HepG2 (cell line): ENCODE measurements around the gene CALY. TPM values are rescaled to one million over a fixed set of nuclear protein-coding genes. Genes with fewer than 3 reads are reported as not detected.

Experiments used
- FOXO1 ChIP-seq: sonication (generic); formaldehyde crosslinking; IDR thresholded peaks from 2 replicates; pipeline ENCODE4 v1.4.0; 2020; ENCODE audit warnings: missing genetic modification reagents
- IRF2 ChIP-seq: IDR thresholded peaks from 2 replicates; pipeline ENCODE4 v1.6.1; 2018; ENCODE audit warnings: missing genetic modification reagents, missing compliant biosample characterization
- MATR3 ChIP-seq: sonication (generic); formaldehyde crosslinking; IDR thresholded peaks from 2 replicates; pipeline ENCODE4 v1.4.0; 2020; ENCODE audit warnings: missing genetic modification reagents
- MTA1 ChIP-seq: sonication (generic); formaldehyde crosslinking; IDR thresholded peaks from 2 replicates; pipeline ENCODE4 v1.4.0; 2020; ENCODE audit warnings: missing genetic modification reagents, mild to moderate bottlenecking, borderline replicate concordance
- NR1H2 ChIP-seq: sonication (generic); formaldehyde crosslinking; IDR thresholded peaks from 2 replicates; pipeline ENCODE4 v1.8.1; 2022; ENCODE audit warnings: low read depth, missing genetic modification reagents, borderline replicate concordance
- POLR2A ChIP-seq, 2 experiments: IDR thresholded peaks; 2 replicates each; pipeline ENCODE4 v1.6.1; 2011; ENCODE audit warnings: low read depth in 2 of 2, low read length in 2 of 2, mild to moderate bottlenecking in 1 of 2, moderate library complexity in 1 of 2; ENCODE audit not compliant: insufficient read depth in 1 of 2
- SIX4 ChIP-seq: sonication (generic); formaldehyde crosslinking; IDR thresholded peaks from 2 replicates; pipeline ENCODE4 v1.4.0; 2020; ENCODE audit warnings: missing genetic modification reagents
- SUZ12 ChIP-seq: fragments of 150-350 bp; IDR thresholded peaks from 2 replicates; pipeline ENCODE4 v1.6.1; 2014; ENCODE audit warnings: low read depth, low read length
- TSC22D2 ChIP-seq: sonication (generic); formaldehyde crosslinking; IDR thresholded peaks from 2 replicates; pipeline ENCODE4 v1.5.1; 2020; ENCODE audit warnings: missing genetic modification reagents, mild to moderate bottlenecking, borderline replicate concordance
- ZBTB3 ChIP-seq: sonication (generic); formaldehyde crosslinking; IDR thresholded peaks from 2 replicates; pipeline ENCODE4 v1.4.0; 2020; ENCODE audit warnings: low read depth, mild to moderate bottlenecking, moderate library complexity, missing genetic modification reagents, borderline replicate concordance
- ZFP37 ChIP-seq: sonication (generic); formaldehyde crosslinking; IDR thresholded peaks from 2 replicates; pipeline ENCODE4 v1.4.0; 2020; ENCODE audit warnings: missing genetic modification reagents, borderline replicate concordance
- ZKSCAN1 ChIP-seq: fragments of 150-350 bp; IDR thresholded peaks from 2 replicates; pipeline ENCODE4 v1.6.1; 2014; ENCODE audit warnings: low read length
- ZNF160 ChIP-seq: sonication (generic); formaldehyde crosslinking; IDR thresholded peaks from 2 replicates; pipeline ENCODE4 v1.8.0; 2022; ENCODE audit warnings: mild to moderate bottlenecking, inconsistent platforms, missing genetic modification reagents
- ZNF24 ChIP-seq: fragments of 450-650 bp; IDR thresholded peaks from 2 replicates; pipeline ENCODE4 v1.6.1; 2017; ENCODE audit warnings: antibody characterized with exemption, mild to moderate bottlenecking
- ZNF333 ChIP-seq: sonication (generic); formaldehyde crosslinking; IDR thresholded peaks from 2 replicates; pipeline ENCODE4 v1.4.0; 2020; ENCODE audit warnings: mild to moderate bottlenecking, missing genetic modification reagents, borderline replicate concordance
- ZNF501 ChIP-seq: sonication (generic); formaldehyde crosslinking; IDR thresholded peaks from 2 replicates; pipeline ENCODE4 v1.5.1; 2020; ENCODE audit warnings: mild to moderate bottlenecking, moderate library complexity, missing genetic modification reagents
- ZNF550 ChIP-seq: sonication (generic); formaldehyde crosslinking; IDR thresholded peaks from 2 replicates; pipeline ENCODE4 v1.4.0; 2020; ENCODE audit warnings: mild to moderate bottlenecking, missing genetic modification reagents, borderline replicate concordance
- ZNF720 ChIP-seq: sonication (generic); formaldehyde crosslinking; IDR thresholded peaks from 2 replicates; pipeline ENCODE4 v1.4.0; 2020; ENCODE audit warnings: missing genetic modification reagents
- polyA plus RNA-seq, 8 experiments: library from polyadenylated mRNA; depleted of rRNA in 3 of 8; stranded (reverse) in 7 of 8; unstranded in 1 of 8; fragments of >200 nt; fragmentation: Illumina TruSeq in 4 of 8; extraction: Trizol in 4 of 8; gene quantifications; 2 replicates each; pipeline versions ENCODE4 v1.2.1 to v1.2.3, GENCODE V29; 2011 to 2016; ENCODE audit warnings: low read depth in 4 of 8, missing spikeins in 1 of 8, mixed read lengths in 1 of 8; ENCODE audit not compliant: insufficient read depth in 1 of 8
- total RNA-seq, 5 experiments: library from RNA; depleted of rRNA; stranded (reverse); fragments of >200 nt; fragmentation: Illumina TruSeq; extraction: Trizol; gene quantifications; 2 replicates each; pipeline ENCODE4 v1.2.3, GENCODE V29; 2016; ENCODE audit warnings: low read depth in 1 of 5
- TF ChIP-seq, protein P1 (sequence below): sonication (generic); formaldehyde crosslinking; IDR thresholded peaks from 2 replicates; pipeline ENCODE4 v1.4.0; 2020; ENCODE audit warnings: missing genetic modification reagents, borderline replicate concordance
- TF ChIP-seq, protein P2 (sequence below): sonication (generic); formaldehyde crosslinking; IDR thresholded peaks from 2 replicates; pipeline ENCODE4 v1.5.0; 2020; ENCODE audit warnings: missing genetic modification reagents
- TF ChIP-seq, protein P3 (sequence below): conservative IDR thresholded peaks from 2 replicates; pipeline ENCODE4 v1.6.1; 2018; ENCODE audit warnings: missing genetic modification reagents
- TF ChIP-seq, protein P4 (sequence below): sonication (generic); formaldehyde crosslinking; conservative IDR thresholded peaks from 2 replicates; pipeline ENCODE4 v1.4.0; 2020; ENCODE audit warnings: missing genetic modification reagents
- TF ChIP-seq, protein P5 (sequence below): sonication (generic); formaldehyde crosslinking; IDR thresholded peaks from 2 replicates; pipeline ENCODE4 v1.4.0; 2020; ENCODE audit warnings: missing genetic modification reagents

CALY gene
- total and polyA plus RNA-seq, 2 of the 13 experiments (the other 11 are each of a cell fraction or from before 2014, with no cell fraction given) = 0.08 TPM; not detected in 1

DNA sequence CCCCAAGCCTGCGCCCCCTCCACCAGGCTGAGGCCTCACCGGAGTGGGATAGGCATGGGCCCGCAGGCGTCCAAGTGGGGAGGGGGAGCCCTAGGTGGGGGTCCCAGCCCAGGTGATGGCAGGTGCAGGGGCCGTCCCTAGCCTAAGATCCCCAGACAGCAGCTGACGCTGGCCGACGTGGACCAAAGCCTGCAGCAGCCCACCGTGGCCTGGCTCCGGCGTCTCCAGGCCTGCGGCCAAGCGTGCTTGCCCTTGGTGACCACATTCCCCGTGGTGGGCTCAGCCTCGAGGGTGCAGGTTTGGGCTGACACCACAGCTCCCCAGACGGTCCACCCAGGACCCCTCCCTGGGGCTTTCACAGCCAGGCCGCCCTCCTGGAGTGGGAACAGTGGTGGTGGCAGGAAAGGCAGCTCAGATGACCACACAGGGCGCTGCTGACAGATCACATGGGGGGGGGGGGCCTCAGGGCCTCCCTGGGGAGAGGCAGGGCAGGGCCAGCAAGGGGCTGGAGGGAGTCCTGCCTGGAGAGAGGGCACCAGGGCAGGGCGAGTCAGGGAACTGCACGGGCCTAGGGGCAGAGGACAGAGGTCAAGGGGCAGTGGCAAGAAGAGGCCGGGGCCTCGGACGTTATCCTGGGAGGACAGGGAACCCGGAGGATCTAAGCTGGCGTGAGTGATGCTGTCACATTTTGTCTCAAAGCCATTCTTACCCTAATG lies 59.3 kb downstream of the CALY start (continued):
- TF ChIP-seq, protein P1, sequence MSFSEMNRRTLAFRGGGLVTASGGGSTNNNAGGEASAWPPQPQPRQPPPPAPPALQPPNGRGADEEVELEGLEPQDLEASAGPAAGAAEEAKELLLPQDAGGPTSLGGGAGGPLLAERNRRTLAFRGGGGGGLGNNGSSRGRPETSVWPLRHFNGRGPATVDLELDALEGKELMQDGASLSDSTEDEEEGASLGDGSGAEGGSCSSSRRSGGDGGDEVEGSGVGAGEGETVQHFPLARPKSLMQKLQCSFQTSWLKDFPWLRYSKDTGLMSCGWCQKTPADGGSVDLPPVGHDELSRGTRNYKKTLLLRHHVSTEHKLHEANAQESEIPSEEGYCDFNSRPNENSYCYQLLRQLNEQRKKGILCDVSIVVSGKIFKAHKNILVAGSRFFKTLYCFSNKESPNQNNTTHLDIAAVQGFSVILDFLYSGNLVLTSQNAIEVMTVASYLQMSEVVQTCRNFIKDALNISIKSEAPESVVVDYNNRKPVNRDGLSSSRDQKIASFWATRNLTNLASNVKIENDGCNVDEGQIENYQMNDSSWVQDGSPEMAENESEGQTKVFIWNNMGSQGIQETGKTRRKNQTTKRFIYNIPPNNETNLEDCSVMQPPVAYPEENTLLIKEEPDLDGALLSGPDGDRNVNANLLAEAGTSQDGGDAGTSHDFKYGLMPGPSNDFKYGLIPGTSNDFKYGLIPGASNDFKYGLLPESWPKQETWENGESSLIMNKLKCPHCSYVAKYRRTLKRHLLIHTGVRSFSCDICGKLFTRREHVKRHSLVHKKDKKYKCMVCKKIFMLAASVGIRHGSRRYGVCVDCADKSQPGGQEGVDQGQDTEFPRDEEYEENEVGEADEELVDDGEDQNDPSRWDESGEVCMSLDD (CRISPR knock-in tag) = no peak
- TF ChIP-seq POLR2A (IDR thresholded peaks at IDR 0.05; ENCODE audit: insufficient read depth in 1 of 2, low read depth in 2 of 2, low read length in 2 of 2) = 0 out of 4 replicates have a peak, but pooled peaks of 1 of the 2 experiments have one; percentile 9
- TF ChIP-seq, protein P2, sequence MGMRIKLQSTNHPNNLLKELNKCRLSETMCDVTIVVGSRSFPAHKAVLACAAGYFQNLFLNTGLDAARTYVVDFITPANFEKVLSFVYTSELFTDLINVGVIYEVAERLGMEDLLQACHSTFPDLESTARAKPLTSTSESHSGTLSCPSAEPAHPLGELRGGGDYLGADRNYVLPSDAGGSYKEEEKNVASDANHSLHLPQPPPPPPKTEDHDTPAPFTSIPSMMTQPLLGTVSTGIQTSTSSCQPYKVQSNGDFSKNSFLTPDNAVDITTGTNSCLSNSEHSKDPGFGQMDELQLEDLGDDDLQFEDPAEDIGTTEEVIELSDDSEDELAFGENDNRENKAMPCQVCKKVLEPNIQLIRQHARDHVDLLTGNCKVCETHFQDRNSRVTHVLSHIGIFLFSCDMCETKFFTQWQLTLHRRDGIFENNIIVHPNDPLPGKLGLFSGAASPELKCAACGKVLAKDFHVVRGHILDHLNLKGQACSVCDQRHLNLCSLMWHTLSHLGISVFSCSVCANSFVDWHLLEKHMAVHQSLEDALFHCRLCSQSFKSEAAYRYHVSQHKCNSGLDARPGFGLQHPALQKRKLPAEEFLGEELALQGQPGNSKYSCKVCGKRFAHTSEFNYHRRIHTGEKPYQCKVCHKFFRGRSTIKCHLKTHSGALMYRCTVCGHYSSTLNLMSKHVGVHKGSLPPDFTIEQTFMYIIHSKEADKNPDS (CRISPR knock-in tag) = no peak
- TF ChIP-seq ZNF550 (CRISPR knock-in tag) = no peak
- no peak for TF ChIP-seq ZNF24
- TF ChIP-seq ZNF160 = no peak
- TF ChIP-seq ZNF501 (CRISPR knock-in tag) = no peak
- no peak for TF ChIP-seq ZBTB3 (CRISPR knock-in tag)
- TF ChIP-seq NR1H2 = 0 out of 2 replicates have a peak, but pooled peaks have one; percentile 9
- no peak for TF ChIP-seq ZNF720 (CRISPR knock-in tag)
- TF ChIP-seq IRF2 (CRISPR knock-in tag) = no peak
- TF ChIP-seq TSC22D2 (CRISPR knock-in tag) = no peak
- no peak for TF ChIP-seq SIX4 (CRISPR knock-in tag)
- no peak for TF ChIP-seq ZFP37 (CRISPR knock-in tag)
- TF ChIP-seq, protein P3, sequence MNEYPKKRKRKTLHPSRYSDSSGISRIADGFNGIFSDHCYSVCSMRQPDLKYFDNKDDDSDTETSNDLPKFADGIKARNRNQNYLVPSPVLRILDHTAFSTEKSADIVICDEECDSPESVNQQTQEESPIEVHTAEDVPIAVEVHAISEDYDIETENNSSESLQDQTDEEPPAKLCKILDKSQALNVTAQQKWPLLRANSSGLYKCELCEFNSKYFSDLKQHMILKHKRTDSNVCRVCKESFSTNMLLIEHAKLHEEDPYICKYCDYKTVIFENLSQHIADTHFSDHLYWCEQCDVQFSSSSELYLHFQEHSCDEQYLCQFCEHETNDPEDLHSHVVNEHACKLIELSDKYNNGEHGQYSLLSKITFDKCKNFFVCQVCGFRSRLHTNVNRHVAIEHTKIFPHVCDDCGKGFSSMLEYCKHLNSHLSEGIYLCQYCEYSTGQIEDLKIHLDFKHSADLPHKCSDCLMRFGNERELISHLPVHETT = no peak
- TF ChIP-seq, protein P4, sequence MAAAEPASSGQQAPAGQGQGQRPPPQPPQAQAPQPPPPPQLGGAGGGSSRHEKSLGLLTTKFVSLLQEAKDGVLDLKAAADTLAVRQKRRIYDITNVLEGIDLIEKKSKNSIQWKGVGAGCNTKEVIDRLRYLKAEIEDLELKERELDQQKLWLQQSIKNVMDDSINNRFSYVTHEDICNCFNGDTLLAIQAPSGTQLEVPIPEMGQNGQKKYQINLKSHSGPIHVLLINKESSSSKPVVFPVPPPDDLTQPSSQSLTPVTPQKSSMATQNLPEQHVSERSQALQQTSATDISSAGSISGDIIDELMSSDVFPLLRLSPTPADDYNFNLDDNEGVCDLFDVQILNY (CRISPR knock-in tag) = no peak
- no peak for TF ChIP-seq FOXO1
- TF ChIP-seq SUZ12 = no peak
- TF ChIP-seq, protein P5, sequence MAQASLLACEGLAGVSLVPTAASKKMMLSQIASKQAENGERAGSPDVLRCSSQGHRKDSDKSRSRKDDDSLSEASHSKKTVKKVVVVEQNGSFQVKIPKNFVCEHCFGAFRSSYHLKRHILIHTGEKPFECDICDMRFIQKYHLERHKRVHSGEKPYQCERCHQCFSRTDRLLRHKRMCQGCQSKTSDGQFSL (CRISPR knock-in tag) = 0 out of 2 replicates have a peak, but pooled peaks have one; percentile 35
- no peak for TF ChIP-seq ZNF333
- TF ChIP-seq ZKSCAN1 = no peak
- TF ChIP-seq MATR3 = no peak
- TF ChIP-seq MTA1 (CRISPR knock-in tag) = peak; percentile 24; the same call in 1 of the 2 replicates
